HG02763 (cell line): ENCODE measurements around the gene LNX1.
A peak's percentile ranks its signal among the peaks of the same experiment; 100 is the strongest.

Experiments used
- ATAC-seq: cut with Tn5 transposase; IDR thresholded peaks from one replicate; pipeline ENCODE4 v1.9.1; 2021; ENCODE audit warnings: mild to moderate bottlenecking, moderate library complexity; ENCODE audit not compliant: unreplicated experiment

The LNX1 gene

DNA sequence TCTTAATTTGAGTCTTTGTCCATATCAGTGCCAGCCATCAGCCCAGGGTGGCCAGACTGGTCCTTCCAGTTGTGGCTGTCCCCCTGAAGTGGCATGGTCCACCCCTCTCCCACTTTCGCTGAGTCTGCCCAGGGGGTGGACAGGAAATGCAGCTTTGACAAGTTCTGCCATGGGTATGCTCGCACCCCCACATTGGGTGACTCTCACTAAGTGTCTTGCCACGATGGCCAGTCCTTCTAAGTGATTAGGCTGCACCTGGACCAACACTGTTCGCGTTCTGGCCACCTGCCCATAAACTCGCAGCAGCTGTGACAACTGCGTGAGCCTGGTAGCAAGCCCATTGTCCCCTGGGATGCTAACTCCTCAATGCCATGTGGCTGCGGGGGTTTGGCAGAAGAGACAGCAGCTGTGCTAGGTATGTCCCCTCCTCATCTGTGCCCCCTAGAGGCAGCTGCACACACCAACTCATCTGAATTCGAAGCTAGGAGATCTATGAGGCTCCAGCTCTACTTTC, 10.0 kb upstream of the LNX1 start:
- ATAC-seq = peak; percentile 71

DNA sequence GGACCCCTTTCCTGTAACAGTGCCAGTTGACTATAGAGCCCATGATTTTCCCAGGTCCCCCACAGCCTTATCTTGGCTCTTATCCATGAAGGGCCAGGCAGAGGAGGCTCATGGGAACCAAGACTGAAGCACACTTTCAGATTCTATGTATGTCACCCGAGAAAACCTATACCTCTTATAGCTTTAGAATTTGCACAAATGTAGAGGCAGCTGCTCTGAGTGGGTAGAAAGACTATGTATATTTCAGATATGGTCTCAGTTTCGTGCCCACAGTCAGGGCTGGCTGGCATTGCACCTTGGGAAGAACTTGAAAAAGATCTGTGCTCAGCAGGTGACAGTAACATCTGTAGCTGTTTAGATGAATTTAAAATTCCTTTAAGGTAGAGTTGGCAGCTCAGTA, 8.3 kb upstream of the LNX1 start:
- peak; percentile 62 for ATAC-seq

DNA sequence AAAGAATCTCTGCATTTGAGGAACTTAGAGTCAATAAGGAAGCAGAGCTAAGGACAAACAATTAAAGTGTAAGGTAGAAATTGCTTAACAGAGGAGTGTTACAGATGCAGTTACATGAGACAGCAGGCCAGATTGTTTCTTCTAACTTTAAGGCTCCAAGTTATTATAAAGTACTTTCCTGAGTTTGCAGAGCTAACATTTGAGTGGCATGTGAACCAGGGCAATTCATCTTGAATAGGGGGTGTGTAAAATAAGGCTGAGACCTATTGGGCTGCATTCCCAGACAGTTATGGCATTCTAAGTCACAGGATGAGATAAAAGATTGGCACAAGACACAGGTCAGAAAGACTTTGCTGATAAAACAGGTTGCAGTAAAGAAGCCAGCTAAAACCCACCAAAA, 7.6 kb upstream of the LNX1 start:
- ATAC-seq = no peak

DNA sequence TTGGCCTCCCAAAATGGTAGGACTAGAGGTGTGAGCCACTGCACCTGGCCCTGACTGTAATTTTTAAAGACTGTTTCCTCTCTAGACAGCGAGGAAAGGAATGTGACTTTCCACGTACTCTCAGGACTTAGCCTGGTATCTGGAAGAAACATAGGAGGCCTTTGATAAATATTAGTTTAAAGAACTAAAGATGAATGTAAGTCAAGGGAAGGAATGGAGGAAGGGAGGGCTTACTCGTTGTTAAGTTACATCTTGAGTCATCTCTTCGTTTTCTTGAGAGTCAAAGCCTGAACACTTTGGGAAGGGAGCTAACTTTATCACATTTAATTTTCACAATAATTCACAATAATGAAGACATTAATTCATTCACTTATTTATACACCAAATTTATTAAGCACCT, 7.2 kb upstream of the LNX1 start:
- ATAC-seq = no peak

DNA sequence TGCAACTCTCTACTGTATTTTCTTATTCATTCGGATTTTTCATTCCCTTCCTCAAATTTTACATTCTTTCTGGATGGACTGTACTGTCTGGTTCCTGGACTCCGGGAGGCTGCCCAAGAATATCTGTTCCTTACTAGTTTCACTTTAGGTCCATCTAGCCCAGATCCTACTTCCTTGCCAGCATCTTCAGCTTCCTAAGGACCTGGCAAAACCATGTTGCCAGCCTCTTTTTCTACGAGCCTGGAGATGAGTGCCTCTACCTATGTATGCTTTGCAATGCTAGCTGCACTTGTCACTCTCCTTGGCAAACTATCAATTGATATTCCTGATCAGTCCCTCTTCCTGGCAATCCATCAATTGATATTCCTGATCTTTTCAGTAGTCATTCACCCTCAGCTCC, 5.6 kb upstream of the LNX1 start:
- ATAC-seq = no peak

DNA sequence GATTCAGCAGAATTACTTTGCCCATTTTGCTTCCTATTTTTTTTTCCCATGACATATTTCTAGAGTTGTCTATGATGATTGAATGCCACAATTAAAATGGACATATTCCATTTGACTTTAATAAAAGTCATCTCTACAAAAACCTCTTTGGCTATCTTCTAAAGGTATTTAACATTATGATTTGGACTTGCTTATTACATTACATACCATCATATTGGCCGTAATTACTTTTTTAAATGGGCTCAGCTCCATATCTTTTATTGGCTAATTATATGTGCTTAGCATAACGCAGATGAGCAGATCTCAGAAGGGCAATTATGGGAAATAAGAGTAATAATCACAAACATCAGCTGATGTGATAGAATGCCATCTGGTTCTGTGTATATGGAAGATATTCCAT, 4.5 kb upstream of the LNX1 start:
- no peak for ATAC-seq

DNA sequence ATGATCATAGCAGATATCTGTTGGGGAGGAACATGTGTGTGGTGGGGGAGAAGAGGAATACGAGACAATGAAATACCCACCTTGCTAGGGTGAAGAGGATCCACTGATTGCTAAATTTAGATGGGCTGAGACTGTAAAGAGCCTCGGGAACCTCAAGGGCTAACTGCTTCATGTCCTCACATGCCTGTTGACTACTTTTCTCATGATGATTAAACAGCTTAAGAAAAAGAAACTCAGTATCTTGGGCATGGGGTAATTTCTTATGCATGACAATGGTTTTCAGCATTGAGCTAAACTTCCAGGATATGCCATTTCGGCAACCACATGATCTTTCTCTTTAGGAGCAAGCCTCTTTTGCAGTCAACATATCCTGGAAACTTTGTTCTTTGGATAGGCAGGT, 3.9 kb upstream of the LNX1 start:
- no peak for ATAC-seq

DNA sequence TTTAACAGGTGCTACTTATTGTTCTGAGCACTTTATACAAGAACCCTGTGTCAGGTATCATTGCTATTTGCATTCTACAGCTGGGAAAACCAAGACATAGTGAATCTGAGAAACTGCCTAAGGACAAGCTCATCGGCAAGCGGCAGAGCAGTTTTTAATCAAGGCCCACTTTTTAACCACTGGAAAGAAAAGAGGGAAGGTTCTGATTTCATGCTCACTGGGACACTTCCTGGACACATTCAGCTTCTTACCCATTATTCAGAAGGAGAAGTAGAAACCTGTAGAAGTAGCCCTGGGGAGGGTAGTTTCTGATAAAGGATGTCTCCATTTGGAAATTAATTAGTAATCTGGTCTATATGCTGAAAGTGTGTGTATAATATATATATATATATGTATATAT, 2.5 kb upstream of the LNX1 start:
- no peak for ATAC-seq

DNA sequence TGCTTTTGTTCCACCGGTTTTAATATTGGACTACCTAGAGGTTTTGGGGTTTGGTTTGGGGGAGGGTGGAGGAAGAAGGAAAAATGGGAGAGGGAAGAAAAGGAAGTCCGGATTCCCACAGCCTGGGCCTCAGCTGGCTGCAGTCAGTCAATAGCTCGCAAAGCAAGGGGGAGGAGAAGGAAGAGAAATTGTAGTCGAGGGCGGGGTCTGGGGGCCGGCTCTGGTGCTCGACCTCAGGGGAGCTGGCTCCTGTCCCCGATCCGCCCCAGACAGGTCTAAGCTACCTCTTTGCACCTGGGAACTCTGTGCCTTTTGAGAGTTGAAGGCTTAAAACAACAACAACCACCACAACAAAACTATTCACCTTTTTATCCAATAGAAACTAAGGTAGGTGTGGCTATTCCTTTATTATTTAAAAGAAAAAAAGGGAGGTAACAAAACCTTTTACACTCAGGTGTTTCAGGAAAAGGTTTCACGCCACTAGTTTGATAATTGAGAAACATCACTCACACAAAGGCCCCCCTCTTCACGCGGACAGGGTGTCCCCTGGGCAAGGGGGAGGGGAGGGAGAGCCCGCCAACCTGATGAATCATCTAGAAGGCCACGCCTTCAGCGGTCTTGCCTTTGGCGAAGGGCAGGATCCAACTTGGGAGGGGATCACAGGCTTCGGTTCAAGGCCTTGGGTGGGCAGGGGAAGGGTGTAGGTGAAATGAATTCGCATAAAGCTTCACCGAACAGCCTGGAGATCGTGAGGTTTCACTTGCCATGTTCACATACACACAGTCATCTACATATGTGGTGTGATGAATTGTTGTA, 1.6 kb upstream of the LNX1 start:
- no peak for ATAC-seq

DNA sequence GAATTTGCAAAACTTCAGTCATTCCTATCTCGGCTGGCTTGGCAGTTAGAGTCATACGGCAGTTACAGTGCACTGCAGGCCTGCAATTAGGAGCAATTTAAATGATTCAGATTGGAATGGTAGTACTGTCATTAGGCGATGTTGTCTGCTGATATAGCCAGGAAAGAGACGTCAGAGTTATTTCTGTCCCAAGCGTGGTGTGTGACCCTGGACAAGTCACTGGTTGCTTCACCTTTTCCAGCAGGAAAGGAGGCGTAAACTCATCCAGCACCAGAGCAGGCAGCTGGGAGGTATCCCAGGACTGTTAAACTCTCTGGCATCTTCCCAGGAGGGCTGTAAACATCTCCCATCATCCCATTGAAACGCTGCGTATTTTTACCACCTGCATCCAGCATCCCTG, 836 bp upstream of the LNX1 start:
- no peak for ATAC-seq

DNA sequence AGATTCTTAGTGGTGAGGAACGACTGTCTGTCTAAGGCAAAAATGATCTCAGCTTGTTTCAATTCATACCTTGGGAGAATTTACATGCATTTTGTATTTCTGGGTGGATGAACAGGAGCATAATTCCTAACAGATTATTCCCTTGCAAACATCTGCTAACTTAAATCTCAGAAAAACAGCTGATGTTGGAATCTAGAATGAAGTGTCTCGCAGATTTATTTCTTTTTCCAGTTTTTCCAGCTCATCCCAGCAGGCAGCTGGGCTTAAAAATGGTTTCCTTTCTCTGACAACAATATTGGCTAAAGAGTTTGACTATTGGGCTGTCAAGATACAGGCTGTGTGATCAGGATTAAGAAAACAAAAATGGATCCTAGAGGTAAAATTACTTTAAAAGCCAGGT, 1.1 kb downstream of the LNX1 start:
- ATAC-seq = no peak

DNA sequence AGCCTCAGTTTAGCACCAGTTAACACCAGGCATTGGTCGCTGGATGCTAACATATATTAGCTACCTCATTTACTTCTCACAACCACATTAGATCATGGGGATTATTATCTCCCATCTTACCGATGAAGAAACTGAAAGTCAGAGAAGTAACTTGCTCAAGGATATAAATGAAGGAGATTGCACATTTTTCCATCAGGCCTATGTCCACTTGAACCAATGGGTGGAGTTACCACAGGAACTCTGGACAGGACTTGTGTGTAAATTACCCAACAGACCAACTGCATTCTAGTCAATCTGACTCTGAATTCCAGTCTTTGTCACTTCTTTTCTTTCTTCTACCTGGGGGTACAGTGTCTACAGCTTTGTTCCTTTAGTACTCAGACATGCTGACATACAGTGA, 1.8 kb downstream of the LNX1 start:
- no peak for ATAC-seq

DNA sequence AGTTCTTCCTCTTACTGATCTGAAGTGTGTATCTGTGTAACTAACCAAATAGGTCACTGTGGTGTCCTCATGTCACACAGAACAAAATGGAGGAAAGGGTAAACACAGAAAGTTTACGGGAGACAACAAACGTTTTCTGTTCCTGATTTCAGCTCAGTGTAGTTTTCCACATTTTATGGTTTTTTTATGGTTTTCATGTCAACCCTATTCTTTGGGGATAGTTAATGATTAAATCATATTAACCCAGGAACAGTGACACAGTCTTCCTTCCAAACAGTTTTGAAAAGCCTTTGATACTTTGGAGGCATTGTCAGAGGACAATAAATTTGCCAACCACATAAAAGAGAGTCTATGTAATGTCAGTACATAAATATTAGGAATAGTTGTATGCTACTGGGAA, 4.2 kb downstream of the LNX1 start:
- no peak for ATAC-seq

DNA sequence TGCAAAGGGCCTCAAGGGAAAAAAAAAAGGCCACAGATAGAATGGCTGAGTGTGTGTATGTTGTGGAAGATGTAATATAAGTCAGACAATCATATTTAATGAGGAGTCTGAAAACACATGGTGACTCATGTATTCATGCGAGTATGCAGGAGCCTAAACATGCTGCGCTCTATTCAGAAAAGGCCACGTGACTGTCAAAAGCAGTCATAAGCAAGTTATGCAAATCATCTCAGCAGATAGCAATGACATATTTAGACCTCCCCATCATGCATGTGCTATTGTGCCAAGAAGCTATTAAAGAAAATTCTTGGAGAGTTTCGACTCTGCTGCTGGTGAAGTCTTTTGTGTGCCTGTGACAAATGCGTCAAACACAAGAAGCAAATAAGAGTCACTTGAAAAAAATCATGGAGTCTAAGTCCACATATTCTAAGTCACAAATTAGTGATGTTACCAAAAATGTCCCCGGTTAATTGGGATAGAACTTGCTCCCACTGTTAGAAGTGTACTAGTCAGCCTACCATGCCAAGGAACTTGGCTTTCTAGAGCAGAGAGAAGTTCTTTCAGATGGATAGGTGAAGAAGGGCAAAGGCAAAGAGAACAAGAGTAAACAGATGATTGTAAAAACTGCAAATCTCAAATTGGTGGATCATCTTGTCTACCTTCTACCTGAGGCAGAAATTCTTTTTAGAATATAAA, 5.0 kb downstream of the LNX1 start:
- ATAC-seq = no peak

DNA sequence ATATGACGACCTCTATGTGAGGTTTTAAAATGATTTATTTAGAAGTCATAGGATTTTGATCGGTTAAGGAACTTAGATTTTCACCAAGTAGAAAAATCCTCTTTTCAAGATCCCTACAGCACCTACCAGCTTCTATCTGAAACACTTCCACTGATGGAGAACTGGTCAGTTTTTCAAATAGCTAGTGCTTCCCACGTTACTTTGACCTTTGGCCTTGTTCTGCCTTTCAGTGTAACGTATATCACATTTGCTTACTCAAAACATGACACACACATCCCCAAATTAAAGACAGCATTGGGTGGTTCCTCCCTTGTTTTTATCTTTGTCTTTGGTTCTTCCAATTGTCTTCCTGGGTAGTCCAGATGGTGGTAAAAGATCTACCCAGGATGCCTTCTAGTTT, 6.6 kb downstream of the LNX1 start:
- no peak for ATAC-seq

DNA sequence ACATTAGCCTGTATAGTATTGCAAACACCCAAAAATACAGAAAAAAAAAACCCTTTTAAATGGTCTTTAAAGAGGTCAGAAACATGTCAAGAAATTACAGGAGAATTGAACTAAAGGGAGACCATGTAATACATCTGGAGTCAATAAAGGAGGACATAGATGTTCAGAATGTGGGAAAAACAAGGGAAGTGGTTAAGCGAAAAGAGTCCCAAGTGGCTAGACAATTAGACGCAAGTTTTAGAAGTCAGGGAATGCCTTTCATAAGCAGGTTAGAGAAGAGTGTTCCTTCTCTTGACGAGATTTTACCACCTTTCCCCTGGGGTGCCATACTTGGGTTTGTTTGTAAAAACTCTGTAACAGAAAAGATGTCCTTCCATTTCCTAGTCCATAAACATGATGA, 7.8 kb downstream of the LNX1 start:
- no peak for ATAC-seq

DNA sequence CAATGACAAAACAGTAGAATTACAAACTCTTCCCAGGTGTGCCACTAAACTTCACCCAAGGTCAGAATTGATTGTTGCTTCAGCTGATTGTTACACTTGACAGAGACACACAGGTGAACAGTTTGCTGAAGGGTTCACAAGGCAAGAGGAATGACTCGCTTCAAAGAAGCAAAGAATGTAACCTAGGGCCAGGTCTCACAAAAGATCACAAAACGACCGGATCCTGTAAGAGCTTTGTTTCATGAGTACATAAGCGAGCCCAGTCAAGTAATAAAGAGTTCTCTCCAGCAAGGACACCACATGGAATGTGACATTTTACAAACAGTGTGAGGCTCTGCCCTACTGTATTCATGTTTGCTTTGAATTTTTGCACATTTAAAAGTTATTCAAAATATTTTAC, 9.1 kb downstream of the LNX1 start:
- ATAC-seq = no peak

DNA sequence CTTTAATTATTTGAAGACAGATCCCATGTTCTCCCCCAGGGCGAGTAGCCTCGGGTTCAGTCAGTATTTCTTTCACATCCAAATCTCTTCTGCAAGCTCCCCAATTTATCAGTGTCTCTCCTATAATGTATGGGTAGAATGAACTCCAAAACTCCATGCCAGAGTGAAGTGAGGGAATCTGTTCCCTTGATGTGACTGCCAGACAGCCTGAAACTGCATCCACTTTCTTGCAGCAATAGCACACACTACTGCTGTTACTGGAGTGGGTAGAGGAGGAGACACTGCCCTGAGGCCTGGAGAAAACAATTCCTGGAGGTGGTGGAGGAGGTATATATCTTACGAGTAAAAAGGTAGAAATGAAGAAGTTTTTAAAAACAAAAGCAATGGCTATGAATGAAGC, 11.0 kb downstream of the LNX1 start:
- no peak for ATAC-seq

DNA sequence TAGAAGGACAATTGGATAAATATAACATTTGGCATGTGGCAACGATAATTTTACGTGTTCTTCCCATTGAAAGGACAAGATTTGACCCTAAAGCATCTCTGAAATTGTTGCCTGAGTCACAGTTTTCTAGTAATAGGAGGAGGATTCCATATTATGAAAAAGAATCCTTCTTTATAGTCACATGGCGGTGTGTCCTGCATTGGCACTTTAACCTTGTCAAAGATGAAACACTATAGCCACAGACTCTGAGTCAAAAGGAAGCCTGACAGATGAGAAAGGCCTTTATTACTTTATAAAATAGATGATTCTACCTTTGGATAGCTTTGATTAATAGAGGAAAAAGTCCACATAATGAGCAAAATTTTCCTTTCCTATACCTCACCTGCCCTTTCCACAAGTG, 11.5 kb downstream of the LNX1 start:
- no peak for ATAC-seq

DNA sequence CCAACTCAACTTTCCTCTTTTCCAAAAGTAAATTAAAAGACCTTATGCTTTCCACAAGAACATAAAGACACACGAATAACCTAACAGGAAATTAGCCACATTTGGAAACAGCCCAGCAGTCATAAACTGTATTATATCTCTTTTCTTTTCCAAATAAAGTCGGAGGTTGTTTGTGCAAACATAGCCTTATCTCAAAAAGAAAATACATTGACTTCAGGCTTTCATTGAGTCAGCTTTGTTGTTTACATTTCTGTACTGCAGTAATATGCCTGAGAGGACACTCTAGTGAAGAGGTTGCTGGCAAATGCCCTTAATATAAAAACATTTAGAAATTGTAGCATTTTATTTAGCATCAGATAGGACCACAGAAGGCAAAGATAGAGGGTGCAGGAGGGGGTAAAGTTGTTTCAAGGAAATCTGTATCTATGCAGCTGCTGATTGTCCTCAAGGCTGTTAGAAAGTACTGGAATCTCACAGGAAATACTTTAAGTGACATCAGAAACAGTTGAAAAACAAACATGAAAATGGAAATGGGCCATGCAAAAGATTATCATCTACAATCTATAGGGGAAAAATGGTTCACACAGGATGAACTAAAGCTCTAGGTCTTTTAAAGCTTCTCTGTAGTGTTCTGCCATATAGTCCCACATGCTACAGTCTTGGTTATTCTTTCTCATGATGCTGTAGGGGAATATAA, 14.5 kb downstream of the LNX1 start:
- ATAC-seq = no peak

DNA sequence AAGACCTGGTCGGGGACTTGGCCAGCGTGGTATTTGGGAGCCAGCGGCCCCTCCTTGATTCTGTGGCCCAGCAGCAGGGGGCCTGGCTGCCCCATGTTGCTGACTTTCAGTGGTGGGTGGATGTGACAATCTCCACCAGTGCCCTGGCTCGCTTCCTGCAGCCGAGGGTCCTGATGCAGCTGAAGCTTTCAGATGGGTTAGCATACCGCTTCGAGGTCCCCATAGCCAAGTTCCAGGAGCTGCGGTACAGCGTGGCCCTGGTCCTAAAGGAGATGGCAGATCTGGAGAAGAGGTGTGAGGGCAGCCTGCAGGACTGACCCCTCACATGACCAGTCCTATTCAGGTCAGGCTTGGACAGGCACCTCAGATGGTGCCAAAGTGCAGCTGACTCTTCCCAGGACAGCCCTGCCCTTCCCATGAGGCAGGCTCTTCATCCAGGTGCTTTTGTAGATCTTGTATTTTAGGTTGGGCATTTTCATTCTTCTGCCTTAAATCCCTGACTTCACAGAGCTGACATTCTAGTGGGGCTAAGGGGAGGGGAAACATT, 15.1 kb downstream of the LNX1 start:
- no peak for ATAC-seq

DNA sequence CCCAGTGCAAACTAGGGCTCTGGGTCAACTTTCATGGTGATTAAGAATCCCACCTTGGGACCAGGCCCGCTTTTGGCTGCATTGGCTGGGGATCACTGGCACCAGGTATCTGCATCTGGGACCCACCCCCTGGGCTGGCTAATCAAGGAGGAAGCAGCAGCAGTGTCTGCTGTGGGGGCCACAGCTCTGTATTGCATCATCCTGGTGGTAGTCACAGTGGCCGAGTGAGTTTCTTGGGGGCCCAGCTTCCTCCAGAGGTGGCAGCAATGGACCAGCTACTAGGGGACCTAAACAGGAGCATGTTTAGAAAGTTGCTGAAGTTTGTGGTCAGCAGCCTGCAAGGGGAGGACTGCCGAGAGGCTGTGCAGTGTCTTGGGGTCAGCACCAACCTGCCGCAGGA, 15.7 kb downstream of the LNX1 start:
- ATAC-seq = no peak
